Measurements from ENCODE around the gene LRRK2.
"Not testable (repeated sequence)": the region's sequence is repeated elsewhere in the genome, so short reads cannot be mapped to it uniquely, and the experiment has no call there.

LRRK2 gene

DNA sequence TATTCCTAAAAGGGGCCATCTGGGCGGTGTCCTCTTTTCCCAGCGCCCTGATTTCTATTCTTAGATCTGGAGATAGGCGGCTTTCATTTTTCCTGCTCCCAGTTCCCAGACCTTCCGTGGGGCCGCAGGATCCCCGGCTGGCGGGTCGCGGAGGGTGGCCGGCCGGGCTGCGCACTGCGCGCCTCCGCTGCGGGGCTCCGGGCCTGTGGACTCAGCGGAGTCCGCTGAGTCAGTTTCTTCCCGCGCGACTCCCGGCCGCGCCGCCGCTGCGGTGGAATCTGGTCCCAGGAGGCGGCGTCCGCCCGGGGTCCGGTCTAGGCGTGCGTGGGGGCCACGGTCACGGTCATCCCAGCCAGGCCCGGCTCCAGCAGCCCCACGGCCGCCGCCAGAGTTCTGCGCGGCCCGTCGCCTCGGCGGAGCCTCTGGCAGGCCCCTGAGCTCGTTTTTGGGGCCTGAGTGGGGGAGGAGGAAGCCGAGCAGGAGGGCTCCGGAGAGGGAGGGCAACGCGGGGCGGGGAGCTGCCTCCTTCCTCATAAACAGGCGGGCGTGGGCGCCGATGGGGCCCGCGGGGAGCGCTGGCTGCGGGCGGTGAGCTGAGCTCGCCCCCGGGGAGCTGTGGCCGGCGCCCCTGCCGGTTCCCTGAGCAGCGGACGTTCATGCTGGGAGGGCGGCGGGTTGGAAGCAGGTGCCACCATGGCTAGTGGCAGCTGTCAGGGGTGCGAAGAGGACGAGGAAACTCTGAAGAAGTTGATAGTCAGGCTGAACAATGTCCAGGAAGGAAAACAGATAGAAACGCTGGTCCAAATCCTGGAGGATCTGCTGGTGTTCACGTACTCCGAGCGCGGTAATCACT lies at the start of gene LRRK2:
Gene LRRK2 (plus strand): TSS at position 559 of the 853 bp plus-strand sequence. CDS start 135 bp downstream, at position 694.
- DNase-seq (ENCODE audit: low read depth): no peak

DNA sequence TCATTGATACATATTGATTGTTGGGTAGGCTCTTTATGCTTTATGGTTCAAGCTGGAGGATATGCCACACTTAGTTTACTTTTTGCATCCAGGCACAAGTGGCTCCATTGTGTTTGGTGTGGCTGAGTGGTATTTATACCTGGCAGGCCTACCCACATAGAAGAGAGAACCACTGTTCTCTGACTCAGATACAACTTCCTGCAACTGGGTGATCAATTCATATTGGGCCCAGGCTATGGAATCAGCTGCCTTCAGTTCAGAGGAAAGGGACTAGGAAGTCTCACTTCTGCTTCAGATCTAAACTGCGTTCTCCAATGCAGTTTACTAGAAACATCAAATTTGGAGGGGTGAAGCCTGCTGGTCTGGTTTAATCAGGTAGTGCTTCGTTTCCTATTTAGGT lies 49.8 kb upstream of the LRRK2 start:
- DNase-seq (ENCODE audit: low read depth): no peak

DNA sequence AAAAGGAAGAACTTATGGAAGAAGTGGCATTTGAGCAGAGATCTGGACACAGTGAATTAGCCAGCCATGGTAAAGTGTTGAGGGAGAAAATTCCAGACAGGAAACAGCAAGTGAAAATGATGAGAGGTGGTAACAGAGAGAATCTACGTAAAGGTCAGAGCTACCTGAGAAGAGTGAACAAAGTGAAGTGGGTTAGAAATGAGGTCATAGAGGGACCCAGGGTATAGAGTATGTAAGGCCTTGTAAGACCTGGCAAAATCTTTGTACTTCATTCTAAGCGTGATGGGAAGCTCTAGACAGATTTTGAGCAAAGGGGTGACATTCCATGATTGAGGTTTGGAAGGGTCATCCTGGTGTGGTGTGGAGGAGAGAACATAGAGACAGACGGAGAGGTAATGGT lies 49.3 kb upstream of the LRRK2 start:
- DNase-seq (ENCODE audit: low read depth): no peak

DNA sequence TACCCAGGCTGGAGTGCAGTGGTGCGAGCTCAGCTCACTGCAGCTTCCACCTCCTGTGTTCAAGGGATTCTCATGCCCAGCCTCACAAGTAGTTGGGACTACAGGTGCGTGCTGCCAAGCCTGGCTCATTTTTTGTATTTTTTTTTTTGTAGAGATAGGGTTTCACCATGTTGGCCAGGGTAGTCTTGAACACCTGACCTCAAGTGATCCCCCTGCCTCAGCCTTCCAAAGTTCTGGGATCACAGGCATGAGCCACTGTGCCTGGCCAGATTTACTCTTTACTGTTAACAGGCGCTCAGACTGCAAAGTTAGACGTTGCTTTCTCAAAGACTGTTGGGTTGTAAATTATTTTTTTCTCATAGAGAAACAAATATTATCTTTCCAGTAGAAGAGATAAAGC lies 46.1 kb upstream of the LRRK2 start:
- no peak for DNase-seq (ENCODE audit: low read depth)

DNA sequence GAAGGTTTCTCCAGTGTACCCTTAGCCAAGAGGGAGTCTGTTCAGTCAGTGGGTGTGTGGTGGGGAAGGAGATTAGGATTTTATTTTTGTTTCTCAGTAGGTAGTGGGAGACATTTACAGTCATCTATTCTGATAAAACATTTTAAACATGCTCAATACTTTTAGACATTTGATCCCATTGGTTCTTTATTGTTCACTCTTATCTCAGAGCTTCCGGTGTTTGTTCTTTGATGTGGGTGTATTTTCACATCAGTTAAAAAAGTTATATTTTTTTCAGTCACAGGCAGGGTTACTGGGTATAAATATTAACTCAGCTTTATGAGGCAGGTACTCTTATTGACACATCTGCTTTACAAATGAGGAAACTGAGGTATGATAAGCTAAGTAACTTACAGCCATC lies 43.3 kb upstream of the LRRK2 start:
- no peak for DNase-seq (ENCODE audit: low read depth)

DNA sequence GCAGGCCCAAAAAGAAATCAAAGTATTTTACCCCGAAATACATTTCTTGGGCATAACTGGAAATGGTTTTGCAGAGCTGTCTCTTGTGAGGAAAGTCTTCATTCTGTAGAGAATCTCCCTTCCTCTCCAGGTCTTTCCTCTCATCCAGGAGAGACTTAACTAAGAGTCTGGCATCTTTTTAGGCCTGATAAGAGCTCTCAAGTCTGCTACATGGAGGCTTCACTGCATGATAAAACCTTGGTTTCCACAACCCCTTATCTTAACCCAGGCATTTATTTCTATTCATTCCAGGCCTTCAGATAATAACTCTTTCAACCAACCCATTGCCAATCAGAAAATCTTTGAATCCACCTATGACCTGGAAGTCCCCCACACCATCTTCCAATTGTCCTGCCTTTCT lies 41.1 kb upstream of the LRRK2 start:
- DNase-seq (ENCODE audit: low read depth): no peak

DNA sequence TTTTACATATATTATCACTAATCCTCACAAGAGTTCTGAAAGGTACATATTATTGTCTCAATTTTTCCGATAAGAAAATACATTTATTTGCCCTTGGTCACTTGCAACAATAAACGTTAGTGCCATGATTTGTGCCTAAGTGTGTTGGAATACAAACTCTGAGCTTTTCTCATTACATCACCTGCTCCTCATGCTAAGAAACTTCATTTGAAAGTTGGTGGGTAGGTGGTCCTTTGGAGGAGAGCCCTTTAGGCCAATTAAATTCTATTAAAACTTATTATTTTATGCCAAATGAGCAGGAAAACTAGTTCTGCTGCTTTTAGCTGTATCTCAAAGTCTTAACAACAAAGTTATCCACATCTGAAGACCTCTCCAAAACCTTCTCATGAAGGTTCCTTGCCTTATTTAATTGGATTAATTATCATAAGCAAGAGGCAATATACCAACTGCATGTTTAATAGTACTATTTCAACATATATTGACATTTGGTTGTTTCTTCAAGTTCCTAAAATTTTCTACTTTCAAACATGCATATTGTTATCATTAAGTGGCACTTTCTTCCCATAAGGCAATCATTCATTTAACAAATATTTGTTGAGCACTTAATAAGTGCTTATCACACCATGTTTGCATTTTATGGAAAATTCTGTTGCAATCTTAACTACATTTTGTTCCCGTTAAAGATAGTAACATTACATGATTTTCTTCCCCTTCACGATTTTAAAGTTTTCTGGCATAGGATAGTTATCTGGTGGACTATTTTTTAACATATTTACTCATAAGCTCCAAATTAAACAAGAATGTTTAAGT lies 40.1 kb upstream of the LRRK2 start:
- no peak for DNase-seq (ENCODE audit: low read depth)

DNA sequence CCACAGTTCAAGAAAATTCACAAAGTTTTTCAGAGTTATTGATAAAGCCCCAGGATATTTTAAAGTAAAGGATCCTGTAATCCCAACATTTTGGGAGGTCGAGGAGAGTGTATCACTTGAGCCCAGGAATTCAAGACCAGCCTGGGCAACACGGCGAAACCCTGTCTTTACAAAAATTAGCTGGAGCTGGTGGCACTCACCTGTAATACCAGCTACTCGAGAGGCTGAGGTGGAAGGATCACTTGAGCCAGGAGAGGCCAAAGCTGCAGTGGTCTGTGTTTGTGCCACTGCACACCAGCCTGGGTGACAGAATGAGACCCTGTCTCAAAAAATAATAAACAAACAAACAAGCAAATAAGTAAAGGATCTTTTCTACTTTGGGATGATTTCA lies 39.5 kb upstream of the LRRK2 start:
- no peak for DNase-seq (ENCODE audit: low read depth)

DNA sequence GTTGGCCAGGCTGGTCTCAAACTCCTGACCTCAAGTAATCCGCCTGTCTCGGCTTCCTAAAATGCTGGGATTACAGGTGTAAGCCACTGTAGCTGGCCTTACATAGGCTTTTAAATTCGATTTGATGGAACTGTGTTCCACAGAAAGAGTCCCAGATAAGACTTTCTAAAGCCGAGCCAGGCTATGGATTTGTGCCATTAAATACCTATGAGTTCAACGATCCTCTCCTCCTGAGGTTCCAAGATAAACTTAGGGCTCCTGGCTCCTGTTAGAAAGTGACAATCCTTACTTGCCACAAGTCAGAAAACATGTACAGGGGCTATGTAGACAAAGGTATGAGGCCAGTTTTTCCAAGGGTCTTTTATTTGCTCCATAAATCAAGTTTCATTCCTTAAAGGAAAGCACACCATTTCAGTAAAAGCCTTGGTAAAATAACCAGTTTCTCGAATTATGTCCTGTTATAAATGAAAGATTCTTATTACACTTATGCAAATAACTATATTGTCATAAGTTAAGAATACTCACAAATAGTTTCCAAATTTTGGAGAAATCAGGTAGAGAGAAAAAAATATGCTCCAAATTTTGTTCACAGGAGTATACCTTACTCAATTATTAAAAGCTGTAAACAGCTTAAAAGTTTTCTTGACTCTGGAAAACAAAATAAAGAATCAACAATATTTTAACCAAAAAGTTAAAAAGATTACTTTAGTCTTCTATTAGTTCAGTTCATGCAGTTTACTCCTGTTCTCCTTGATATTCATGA lies 36.1 kb upstream of the LRRK2 start:
- DNase-seq (ENCODE audit: low read depth): no peak

DNA sequence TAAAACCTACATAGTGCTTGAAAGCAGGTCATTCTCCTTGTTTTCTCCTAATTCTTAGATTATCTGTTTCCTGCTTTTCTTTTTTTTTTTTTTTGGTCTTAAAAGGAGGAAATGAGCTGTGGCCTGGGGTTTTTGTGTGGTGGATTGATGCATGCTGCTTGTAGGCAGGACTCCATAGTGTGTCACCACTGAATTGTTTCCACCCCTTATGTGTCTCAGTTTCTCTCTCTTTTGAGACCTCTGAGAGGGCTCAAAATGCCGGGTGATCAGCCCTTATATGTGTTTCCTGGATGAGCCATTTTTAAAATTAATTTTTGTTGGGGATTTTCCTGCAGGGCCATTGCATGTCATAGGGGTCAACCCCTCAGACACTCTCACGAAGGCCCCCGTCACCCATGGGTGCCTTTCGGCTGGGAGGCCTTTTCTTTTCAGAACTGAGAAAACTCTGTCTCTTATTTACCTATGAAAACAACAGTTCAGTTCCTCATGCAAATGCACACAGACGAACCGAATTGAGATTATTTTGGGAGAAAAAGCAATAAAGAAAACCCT lies 32.0 kb upstream of the LRRK2 start:
- DNase-seq (ENCODE audit: low read depth): no peak

DNA sequence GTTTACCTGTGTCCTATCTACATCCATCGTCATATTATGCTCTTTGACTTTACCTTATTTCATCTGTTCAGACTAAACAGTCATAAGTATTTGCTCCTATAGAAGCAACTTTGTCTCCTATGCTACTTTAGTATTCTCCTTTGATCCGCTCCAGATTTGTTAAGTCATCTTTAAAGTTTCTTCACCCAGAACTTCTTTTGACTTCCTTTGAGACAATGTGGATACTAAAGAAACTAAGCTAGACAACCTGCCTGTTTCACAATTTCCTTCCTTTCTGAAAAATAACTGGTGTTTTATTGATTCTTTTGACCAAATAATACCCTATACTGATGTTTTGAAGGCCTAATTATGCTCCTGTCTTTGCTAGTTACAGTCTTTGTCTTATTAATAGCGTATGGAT lies 30.0 kb upstream of the LRRK2 start:
- no peak for DNase-seq (ENCODE audit: low read depth)

DNA sequence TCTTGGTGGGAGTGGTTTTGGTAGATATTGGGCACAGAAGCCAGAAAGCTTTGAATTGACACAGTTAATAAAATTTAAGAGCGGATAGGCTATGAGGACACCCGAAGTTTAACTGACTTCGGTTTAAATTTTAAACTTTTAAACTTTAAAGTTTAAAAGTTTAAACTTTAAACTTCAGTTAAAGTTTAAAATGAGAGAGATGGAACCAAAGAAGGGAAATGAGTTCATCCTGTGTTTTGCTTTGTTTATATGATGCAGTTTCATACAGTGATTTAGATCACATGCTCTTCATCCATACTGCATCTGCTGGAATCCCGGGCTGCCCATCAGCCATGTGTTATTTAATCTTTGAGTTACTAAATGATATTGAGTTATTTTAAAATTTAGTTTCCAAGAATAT lies 27.2 kb upstream of the LRRK2 start:
- no peak for DNase-seq (ENCODE audit: low read depth)

DNA sequence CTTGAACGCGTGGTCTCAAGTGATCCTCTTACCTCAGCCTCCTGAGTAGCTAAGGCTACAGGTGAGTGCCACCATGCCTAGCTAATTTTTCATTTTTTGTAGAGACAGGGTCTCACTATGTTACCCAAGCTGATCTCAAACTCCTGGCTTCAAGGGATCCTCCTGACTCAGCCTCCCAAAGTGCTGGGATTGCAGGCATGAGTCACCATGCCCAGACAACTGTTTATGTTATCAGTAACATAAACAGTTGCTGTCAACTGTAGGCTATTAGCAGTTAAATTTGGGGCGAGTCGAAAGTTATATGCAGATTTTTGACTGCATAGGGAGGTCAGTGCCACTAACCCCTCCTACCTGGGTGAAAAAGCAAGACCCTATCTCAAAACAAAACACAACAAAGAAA lies 26.2 kb upstream of the LRRK2 start:
- no peak for DNase-seq (ENCODE audit: low read depth)

DNA sequence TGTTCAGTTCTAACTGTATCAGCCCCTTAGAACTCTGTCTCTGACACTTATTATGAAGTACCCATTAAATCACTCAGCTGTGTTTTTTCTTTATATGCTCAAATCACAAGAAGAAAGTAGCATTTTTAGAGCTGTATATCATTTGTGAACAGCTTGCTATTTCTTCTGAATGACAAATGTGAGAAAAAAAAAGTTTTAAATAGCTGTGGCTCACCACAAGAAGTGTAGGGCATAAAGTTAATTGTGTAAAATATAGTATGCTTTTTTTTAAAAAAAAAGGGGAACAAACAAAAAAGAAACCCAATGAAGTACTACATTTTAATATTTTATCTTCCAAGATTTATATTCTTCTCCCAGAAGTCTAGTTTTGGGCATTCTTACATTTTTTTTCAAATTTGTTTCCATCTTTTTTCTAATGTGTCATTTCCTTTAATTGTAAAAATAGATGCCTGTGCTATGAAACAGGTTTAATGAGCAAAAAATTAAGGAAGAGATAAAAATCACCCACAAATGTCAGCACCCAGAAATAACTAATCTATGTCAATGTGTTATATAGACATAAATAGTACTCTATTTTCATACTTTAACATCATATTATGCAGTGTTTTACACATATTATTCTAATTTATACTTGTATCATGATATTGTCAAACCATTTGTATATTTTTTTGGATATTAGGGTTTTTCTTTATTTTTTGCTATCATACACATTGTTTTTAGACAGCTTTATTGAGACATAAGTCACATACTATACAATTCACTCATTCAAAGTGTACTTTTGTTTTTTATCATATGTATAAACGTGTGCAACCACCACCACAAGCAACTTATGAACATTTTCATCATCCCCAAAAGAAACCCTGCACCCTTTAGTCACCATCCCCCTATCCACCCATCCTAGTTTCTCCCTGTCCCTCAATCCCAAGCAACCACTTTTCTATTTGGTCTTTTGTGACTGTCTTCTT lies 22.4 kb upstream of the LRRK2 start:
- no peak for DNase-seq (ENCODE audit: low read depth)

DNA sequence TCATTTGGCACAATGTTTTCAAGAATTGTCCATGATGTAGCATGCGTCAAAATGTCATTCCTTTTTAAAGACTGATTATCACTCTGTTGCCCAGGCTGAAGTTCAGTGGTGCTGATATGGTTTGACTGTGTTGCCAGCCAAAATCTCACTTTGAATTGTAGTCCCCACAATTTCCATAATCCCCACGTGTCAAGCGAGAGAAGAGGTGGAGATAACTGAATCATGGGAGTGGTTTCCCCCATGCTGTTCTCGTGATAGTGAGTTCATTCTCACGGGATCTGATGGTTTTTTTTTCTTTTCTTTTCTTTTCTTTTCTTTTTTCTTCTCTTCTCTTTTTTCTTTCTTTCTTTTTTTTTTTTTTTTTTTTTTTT lies 21.8 kb upstream of the LRRK2 start:
- no peak for DNase-seq (ENCODE audit: low read depth)

DNA sequence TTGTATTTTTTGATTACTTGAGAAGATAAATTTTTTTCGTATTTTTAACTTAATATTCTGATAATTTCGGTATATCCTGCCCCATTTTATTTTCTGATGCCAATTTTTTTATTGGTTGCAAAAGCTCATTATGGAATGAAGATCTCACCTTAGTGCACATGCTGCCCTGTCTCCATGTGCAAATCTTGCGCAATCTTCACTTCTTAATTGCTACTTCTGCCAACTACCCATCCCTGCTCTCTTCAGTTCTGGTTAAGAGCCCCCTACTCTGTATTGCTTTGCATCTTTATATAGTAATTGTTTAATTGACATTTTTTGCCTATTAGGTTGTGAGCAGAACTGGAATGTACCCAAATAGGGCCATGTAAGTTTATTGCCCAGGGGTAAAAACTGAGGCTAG lies 20.5 kb upstream of the LRRK2 start:
- DNase-seq (ENCODE audit: low read depth): no peak

DNA sequence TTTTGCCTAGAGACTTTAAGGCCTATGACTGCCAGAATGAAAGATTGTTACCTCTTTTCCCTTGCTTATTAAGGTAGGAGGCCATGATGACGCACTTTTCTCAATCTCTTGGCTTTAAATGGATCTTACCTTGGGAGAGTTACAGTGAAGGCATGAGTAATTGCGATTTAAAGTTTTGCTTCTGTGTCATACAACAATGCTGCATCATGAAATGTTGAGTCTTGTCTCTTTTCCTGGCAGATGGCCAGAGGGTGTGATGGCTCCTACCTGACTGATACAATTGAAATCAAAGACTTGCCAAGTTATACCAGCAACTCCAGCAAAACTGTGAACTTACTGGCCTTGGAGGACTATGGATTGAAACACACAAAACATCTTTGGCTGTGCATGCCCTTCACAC lies 17.2 kb upstream of the LRRK2 start:
- DNase-seq (ENCODE audit: low read depth): no peak

DNA sequence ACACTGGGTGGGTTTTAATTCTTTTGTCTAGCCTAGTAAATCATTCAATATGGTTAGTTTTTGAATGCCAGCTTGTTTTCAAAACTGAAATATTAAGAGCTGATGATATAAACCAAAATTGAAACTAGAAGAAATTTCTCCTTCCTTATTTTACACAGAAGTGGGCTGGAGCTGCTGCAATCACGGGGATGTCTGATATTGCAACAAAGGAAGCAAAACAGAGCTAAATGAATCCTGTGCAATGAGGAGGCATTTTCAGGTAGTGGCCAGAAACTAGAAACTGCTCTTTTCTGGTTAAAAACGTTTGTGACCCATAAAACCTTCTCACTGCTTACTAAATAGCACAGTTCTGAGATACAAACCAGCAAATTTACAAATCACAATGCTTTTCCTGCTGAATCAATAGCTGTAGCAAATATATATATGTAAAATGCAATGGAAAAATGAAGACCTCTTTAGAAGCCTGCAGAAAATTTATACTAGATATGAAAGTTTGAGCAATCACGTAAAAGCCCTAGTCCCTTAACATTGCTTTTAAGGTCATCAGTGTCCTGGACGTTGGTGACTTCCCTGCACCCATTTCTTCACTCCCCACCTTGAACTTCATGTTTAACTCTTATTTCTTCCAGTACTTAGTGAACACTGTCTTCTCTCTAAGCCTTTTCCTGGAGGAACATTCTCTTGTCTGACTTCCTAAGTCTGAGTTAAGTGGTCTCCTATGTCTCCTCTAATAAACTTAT lies 15.9 kb upstream of the LRRK2 start:
- DNase-seq (ENCODE audit: low read depth): no peak

DNA sequence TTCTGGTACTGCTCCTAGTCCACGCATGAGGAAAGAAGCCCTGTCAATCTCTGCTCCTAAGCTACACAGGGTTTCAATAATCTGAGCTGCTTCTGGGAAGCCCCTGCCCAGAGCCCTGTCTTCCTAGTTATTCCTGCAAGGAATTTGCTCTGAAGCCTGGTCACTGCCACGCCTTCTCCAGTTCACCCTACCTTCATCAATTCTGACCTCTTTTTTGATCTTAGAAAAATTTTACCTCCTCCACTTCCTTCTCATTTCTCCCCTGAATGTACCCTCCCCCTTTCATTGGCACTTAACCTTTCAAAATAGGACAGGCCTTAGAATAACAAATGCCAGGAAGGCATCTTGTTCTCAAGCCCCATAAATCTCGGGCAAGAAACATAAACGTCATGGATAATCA lies 14.9 kb upstream of the LRRK2 start:
- DNase-seq (ENCODE audit: low read depth): no peak

DNA sequence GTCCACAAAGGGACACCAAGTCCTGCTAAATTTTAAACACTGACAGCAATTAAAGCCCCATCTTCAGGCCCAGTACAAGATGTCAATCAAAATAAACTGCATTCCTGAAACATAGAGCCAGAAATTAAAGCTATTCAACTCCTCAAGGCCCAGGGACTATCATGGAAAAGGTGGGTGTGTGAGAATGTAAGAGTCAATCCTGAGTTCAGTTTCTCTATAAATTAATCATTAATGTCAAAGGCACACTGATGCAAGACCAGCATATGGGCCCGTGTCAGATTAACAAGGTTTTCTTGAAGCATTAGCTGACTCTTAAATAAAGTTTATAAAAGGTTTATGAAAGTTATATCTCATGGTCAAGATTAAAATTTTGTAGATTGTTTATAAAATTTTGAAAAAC lies 13.6 kb upstream of the LRRK2 start:
- DNase-seq (ENCODE audit: low read depth): not testable (repeated sequence)

DNA sequence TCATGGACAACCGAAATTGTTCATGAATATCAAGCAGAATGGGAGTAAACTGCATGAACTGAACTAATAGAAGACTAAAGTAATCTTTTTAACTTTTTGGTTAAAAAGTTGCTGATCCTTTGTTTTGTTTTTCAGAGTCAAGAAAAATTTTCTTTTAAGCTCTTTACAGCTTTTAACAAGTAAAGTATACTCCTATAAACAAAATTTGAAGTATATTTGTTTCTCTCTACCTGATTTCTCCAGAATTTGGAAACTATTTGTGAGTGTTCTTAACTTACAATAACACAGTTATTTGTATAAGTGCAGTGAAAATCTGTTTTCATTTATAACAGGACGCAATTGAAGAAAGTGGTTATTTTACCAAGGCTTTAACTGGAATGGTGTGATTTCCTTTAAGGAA lies 12.2 kb upstream of the LRRK2 start:
- no peak for DNase-seq (ENCODE audit: low read depth)
